ENCODE data around the gene PRKCE.
"Not testable (repeated sequence)": the region's sequence is repeated elsewhere in the genome, so short reads cannot be mapped to it uniquely, and the experiment has no call there.

The PRKCE gene

DNA sequence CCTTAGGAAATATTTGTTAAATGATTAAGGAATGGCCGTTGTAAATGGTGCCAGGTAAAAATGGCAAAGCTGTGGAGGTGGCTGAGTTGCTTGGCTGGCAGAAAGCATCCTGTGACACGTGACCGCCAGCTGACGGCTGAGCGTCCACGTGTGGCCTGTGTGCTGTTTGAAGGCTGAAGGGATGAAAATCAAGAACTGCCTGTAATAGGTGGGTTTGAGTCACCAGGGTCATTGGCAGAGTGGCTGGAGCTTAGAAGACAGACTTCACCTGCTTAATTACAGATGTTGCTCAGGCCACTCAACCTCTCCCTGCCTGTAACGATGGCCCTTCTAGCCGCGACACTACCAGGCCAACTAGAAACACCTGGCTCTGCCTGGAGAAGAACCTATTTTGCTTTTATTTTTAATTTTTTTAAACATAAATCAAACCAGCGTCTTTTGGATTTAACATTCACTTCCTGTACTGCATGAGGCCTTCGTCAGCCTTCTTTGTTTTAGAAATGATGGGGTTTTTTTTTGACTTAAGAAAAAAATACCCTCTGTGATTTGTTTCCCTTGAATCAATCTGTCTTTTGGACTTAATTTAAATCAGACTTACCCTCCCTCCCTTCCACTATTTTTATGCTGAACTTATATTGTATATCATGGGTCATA is 206.5 kb downstream of the PRKCE start:
- no peak for DNase-seq (ENCODE audit: low read depth in 2 of 2)

- not testable (repeated sequence) for DNase-seq (ENCODE audit: low read depth in 2 of 2)
Measured at GRCh38 chr2:45858872-45859271, 207.4 kb downstream of the PRKCE start.

GRCh38 chr2:45859682-45860081 is 208.2 kb downstream of the PRKCE start:
- DNase-seq (ENCODE audit: low read depth in 2 of 2): no peak

GRCh38 chr2:45860136-45861121 is 209.0 kb downstream of the PRKCE start:
- no peak for DNase-seq (ENCODE audit: low read depth in 2 of 2)

- no peak for DNase-seq (ENCODE audit: low read depth in 2 of 2)
Measured at GRCh38 chr2:45862843-45863242, 211.4 kb downstream of the PRKCE start.

- no peak for DNase-seq (ENCODE audit: low read depth in 2 of 2)
Measured at GRCh38 chr2:45864121-45864520, 212.6 kb downstream of the PRKCE start.

GRCh38 chr2:45867349-45867748 is 215.9 kb downstream of the PRKCE start:
- no peak for DNase-seq (ENCODE audit: low read depth in 2 of 2)

DNA sequence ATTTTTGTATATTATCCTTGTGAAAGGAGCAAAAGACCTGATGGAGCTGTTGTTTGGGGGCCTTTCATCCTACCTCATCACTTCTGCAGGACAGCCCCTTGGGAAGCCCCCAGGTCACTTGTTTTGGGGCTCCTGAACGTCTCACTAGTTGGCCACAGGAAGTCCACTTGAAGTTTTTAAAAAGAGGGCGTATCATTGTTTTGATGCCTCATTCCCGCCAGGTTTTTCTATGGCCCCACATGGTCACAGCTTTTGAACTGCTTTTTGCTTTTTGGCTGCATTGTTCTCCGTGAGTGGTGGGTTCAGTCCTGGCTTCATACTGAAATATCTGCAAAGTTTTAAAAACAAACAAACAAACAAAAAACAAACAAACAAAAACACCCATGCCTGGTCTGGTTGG is 216.3 kb downstream of the PRKCE start:
- no peak for DNase-seq (ENCODE audit: low read depth in 2 of 2)

- no peak for DNase-seq (ENCODE audit: low read depth in 2 of 2)
Measured at GRCh38 chr2:45869165-45869501, 217.7 kb downstream of the PRKCE start.

- DNase-seq (ENCODE audit: low read depth in 2 of 2): no peak
Measured at GRCh38 chr2:45871025-45871424, 219.6 kb downstream of the PRKCE start.

- no peak for DNase-seq (ENCODE audit: low read depth in 2 of 2)
Measured at GRCh38 chr2:45871541-45871940, 220.1 kb downstream of the PRKCE start.

- DNase-seq (ENCODE audit: low read depth in 2 of 2): no peak
Measured at GRCh38 chr2:45872211-45872610, 220.7 kb downstream of the PRKCE start.

- DNase-seq (ENCODE audit: low read depth in 2 of 2): no peak
Measured at GRCh38 chr2:45874344-45874743, 222.9 kb downstream of the PRKCE start.

GRCh38 chr2:45876611-45877010 is 225.1 kb downstream of the PRKCE start:
- DNase-seq (ENCODE audit: low read depth in 2 of 2): no peak

DNA sequence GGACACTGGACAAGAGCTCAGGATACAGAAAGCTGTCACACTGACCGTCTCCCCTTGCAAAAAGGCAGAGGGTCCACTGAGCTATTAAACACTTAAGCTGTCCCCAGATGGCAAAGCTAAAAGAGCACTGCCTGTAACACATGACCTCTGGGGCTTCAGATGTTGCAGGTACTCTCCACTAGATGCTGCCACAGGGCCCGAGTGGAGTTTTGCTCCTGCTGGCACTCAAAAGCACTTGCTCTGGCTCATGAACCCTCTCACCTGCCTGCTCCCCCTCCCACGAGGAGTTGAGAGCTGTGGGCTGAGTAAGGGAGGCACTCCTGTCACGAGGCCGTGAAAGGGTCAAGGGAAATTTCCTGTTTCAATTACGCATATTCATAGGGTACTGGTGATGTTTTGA is 227.9 kb downstream of the PRKCE start:
- DNase-seq (ENCODE audit: low read depth in 2 of 2): no peak

DNA sequence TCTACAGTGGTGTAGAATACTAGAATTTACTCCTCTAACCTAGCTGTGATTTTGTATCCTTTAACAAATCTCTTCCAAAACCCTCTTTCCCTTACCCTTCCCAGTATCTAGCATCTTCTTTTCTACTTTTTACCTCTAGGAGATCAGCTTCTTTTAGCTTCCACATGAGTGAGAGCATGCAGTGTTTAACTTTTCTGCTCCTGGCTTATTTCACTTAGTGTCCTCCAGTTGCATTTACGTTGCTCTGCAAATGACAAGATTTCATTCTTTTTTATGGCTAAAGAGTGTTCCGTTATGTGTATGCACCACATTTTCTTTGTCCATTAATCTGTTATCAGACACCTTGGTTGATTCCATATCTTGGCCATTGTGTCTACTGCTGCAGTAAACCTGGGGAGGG is 228.5 kb downstream of the PRKCE start:
- no peak for DNase-seq (ENCODE audit: low read depth in 2 of 2)

DNA sequence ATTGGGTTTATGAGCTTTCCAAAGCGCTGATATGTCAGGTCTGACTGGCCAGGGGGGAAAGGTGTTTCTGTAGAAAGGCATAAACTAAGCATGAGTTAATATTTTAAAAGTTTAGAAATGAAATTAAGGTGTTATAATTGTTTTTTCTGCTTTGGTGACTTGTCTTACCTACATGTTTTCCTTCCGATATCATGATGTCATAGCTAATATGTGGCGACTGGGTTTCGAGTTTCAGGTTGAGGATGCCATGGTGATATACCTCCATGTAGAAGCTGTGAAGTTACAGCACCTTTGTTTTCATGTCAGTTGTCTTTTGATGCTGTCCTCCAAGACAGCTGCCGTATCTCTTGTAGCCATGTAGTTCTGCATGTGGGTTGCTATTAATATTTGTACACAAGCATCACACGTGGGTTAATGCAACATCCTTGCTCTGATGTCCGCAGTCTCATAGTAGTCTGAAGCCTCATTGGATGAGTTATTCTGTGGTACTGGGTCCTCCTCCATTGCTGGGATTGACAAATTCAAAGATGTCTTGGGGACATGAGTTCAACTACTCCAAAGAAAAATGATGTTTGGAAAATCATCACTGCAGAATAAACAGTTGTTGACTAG is 230.6 kb downstream of the PRKCE start:
- no peak for DNase-seq (ENCODE audit: low read depth in 2 of 2)

- DNase-seq (ENCODE audit: low read depth in 2 of 2): no peak
Measured at GRCh38 chr2:45882707-45883602, 231.5 kb downstream of the PRKCE start.

GRCh38 chr2:45883603-45884000 is 232.1 kb downstream of the PRKCE start:
- no peak for DNase-seq (ENCODE audit: low read depth in 2 of 2)

- no peak for DNase-seq (ENCODE audit: low read depth in 2 of 2)
Measured at GRCh38 chr2:45884126-45884525, 232.7 kb downstream of the PRKCE start.

DNA sequence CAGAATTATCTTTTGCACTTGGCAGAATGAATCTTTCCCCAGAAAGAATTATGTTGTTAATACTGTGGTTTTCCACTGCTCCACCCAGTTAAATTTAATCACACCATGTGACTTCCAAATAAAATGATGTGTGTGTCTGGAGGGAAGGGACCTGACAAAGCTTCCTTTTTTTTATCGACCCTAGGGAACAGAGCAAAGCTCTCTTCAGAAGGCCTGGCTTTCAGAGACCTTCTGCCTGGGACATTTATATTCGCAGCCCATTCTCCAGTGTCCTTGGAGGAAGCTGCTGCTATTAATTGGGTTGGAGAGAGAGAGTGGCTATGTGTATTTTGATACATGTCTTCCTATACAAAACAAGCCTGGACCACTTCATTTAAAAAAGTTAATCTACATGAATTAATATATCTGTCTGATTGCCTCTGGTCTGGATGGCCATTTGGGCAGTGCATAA is 233.7 kb downstream of the PRKCE start:
- no peak for DNase-seq (ENCODE audit: low read depth in 2 of 2)
